HG03025 (cell line): ENCODE measurements around the gene PPM1H.
"Not testable (repeated sequence)": the region's sequence is repeated elsewhere in the genome, so short reads cannot be mapped to it uniquely, and the experiment has no call there.

Source experiments
- ATAC-seq: cut with Tn5 transposase; IDR thresholded peaks from one replicate; pipeline ENCODE4 v1.9.1; 2021; ENCODE audit warnings: mild to moderate bottlenecking, moderate library complexity; ENCODE audit not compliant: unreplicated experiment, low FRiP score

Gene PPM1H

DNA sequence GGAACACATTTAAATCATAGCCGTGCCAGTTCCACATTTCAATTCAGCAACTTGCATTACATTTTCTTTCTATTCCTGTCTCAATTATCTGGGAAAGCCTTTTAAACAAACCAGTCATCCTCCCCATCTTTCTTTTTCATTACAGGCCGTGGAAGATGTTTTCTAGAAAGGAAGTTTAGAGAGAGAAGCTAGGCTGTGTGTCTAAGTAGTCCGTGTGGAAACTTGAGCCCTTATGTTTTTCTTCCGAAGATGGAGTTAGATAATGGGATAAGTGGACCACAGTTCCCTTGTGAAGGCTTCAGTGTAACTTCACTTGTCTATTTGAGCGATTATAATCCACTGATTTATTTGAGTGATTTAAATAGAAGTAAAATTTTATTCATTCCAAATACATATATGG, 12.4 kb upstream of the PPM1H start:
- no peak for ATAC-seq

DNA sequence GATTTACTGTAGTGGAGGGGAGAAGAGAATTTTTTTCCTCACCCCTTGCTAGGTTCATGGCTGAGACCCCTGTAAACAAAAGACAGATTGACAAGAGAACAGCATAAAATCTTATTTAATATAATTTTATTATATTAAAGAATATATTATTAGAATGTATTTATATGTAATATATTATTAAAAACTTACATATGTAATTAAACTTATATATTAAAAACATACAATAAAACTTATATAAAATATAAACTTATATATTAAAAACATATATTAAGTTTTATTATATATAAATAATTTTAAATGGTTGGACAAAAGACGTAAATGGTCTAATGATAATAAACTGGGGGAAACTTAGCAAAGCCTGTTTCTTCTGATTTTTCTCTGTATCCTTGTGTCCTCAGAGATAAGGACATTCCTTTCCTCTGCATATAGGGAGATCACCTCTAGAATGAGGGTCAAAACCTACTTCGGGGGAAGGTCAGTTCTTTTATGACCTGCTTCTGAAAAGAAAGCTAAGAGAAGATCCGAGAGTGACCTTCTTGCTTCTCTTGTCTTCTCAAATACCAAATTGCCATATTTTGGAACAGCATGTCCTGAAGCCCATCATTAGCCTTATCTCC, 8.9 kb upstream of the PPM1H start:
- no peak for ATAC-seq

DNA sequence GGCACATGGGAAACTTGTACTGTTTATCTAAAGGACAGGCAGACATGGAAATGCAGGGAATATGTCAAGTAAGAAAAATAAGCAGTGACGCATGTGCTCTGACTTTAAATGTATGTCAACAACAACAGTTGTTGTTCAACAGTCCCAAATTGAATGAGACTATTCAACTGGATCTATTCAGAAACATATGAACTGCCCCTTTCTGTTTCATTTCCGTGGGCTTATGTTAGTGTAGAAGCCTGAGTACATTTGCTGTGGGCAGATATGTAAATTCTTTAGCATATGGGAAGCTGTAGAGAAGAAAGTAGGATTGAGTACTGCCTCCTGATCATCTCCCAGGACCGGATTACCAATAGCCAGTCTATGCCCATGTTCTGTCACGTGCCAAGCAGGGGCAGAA, 7.4 kb upstream of the PPM1H start:
- ATAC-seq: not testable (repeated sequence)

DNA sequence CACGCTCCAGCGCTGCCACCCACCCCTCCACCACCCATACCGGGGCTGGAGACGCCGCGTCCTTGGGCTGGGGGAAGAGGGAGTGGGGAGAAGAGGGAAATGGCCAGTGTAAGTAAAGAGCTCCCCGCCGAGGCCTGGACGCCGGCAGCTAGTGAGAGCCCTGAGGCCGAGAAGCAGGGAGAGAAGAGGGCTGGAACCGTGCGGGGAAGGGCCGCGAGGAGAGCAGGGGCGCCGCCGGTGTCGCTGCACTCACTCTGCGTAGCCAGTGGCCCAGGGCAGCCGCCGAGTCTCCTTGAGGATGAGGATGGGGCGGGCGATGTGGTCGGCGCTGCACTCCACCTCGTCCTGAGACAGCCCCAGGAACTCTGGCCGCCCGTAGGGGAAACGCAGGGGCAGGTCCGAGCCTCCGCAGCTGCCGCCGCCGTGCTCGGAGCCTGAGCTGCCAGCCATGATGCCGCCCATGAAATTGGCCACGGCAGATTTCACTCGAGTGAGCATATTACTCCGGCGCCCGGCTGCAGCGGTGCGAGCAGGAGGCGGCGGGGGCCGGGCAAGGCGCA, 631 bp downstream of the PPM1H start:
- ATAC-seq: peak; percentile 41

DNA sequence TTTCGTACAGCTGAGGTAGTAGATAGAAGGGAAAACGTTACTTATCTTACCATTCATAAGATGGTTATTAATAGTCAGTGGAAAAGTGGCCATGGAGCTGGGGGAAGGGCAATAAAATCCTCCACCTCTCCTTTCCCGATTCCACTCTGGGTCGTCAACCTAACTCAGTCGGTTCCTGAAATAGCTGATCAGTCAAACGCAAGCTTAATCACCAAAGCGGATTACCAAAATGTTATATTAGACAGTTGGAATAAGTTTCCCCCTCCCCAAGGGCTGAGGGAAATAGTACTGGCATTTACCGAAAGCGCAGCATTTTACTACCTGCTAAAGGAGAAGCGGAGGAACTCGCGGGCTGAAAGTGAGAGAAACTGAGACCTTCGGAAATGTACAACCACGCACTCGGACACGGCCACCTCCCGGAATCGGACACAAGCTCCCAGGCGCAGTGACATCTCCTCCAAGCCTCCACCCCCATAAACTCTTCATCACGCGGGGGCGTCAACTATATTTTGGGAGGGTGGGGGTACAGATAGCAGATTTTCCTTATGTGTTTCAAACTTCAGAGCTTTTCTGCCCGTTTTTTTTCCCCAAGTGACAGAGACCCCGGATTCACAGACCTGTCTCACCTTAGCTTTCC, 1.2 kb downstream of the PPM1H start:
- no peak for ATAC-seq

DNA sequence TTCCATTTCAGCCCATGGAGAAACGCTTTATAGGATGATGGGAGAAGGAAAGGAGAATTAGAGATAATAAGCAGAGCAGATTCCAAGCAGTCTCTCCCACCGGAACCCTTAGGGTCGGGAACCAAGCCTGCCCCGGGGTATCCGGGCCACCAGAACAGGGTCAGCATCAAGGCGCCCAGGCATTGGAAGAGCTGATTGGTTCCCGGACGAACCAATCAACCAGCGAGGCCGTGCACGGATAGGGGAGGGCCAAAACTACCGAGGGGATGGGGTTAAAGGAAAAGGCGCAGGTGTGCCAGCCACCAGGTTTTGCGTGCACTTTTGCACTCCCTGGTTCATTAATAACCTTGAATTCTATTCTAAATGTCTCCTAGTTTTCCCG, 1.7 kb downstream of the PPM1H start:
- ATAC-seq: no peak

DNA sequence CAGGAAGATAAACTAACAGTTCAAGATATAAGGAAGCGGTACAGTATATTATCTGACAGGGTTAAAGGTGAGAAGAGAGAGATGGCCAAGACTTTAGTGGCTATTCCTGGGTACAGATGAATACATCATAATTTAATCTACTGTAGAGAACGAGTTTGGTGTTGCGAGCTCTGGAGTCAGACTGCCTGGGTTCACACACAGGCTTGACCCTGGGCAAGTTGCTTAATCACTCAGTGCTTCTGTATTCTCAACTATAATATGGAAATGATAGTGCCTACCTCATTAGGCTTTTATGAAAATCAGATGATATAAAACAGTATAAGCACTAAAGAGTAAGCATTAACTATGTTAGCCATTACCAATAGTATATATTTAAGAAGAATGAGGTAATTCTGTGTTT, 3.5 kb downstream of the PPM1H start:
- ATAC-seq: no peak

DNA sequence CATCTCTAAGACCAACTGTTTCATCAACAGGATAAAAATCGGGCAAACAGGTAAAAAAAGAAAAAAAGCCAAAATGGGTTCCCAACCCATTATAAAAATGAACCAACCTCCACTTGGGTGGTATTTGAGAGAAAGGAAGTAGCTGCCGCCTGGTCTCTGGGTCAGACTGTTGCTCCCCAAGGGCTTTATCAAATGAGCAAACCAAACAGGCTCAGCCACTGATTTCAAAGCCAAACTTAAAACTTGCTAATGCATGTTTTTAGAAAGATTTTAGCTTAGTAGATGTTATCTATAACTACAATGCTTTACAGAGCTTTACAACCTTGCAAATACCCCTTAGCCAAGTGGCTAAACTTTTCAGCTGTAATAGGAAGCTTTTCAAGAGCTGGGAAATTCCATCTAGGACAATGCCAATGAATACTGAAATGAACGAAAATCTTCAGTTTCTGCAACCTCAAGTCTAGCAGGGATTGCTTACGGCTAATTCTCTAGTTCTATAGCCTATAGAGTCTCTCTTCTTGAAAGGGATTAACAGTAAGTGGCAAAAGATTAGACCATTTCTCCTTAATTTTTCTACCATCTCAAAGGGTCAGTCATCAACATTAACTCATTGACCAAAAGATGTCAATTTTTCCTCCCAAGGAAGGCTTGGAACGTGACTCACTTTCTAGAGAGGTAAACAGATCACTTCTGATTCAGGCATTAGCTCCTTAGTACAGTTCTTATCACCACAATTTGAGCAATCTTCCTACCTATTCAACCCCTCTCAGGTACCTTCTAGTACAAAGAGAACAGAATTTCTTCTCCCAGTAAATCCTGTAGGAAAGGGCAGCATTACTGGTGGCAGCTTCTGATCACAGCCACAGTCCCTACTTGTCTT, 4.2 kb downstream of the PPM1H start:
- no peak for ATAC-seq

DNA sequence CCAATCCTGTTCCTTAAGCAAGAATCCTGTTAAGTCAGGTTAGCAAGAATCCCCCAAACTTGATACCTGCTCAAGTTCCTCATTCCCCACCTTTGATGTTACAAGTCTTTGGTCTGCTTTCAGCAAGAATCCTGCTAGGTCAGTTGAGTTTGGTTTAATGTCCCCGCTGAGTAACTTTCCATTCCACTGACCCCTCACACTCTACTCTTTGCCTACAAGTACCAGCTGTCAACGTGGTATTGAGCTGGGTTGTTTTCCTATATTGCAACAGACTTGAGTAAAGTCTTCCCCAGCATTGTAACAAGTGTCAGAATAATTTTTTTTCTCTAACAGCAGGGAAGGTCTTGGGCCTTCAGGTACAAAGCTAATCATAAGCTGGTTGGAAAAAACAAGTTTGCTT, 6.3 kb downstream of the PPM1H start:
- no peak for ATAC-seq

DNA sequence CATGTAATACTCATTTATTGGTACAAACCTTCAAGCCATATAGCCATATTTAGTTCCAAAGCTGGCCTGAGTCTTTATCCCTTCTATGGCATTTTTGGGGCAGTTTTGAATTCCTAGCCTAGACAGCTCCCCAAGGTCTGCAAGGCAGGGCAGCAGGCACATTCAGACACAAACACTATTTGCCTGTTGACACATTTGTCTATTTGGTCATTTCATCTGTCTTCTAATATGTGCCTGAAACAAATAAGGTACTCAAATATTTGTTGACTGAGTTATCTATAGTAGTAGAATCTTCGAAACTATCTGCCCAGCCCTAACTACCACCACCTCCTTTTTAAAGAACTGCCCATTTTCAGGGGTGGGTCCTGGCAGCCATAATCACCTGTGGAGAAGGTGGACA, 9.3 kb downstream of the PPM1H start:
- no peak for ATAC-seq

DNA sequence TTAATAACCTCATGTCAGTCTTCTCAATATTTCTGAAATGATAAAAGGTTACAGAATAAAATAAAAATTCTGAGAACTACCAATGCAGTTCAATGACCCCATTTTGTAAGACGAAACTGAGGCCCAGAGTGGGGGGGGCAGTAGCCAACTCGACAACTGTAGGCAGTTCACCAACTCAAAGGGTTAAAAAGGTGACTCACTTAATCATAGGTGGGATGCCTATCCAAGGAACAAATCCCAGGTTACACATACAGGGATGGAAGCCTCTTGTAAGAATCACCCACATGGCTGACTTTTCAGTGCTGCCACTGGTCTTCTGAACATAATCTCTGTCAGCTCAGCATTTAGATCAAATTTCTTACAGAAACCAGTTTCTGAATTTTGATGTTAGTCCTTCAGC, 10.9 kb downstream of the PPM1H start:
- no peak for ATAC-seq

DNA sequence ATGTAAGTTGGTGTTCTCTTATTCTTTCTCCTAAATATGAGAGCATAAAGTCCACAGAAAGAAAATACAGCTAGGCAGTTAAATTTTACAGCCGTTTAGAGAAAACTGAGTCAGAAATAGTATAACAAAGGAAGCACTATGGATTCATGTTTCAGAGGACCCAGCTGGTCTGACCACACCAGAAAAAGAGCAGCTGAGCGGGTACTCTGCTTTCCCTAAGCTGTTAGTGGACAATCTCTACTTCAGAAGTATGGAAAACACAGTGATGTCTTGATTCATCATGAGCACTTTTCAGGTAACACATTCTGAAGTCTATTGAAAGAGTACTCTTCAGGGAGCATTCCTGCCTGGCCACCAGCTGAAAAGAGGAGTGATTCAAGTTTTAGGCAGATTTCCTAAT, 12.4 kb downstream of the PPM1H start:
- no peak for ATAC-seq

DNA sequence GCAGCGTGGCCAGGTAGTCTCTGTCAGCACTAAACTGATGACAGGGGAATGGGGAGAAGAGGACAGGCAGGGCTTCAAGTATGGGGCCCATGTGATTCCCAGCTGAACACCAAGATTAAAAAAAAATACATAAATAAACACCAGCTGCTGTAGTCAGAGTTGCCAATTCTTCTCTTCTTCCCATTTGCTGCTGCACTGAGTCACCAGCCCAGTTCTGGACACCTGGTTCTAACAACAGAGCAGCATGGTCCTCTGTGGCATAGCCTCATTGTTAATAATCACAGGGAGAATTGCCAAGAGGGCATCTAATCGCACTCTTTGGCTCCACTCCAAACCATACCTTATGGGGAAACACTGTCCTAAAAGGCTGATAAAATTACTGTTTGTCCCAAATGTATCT, 15.1 kb downstream of the PPM1H start:
- ATAC-seq: no peak

DNA sequence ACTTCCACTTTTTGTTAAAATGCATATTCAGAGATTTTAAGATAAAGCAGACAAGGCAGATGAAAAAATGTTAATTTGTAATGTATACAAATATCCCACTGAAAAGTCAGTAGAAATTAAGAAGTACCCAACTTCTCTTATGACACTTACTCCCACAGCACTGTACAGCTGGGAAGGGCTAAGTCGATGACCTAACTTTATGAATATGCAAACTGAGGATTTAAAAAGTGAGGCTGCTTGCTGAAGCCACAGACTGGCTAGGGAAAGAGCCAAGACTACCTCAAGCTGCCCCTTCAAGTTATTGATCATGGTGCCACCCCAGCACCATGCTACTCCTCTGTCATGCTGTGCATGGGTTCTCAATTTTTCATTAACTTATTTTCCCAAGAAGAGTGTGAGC, 17.0 kb downstream of the PPM1H start:
- no peak for ATAC-seq

DNA sequence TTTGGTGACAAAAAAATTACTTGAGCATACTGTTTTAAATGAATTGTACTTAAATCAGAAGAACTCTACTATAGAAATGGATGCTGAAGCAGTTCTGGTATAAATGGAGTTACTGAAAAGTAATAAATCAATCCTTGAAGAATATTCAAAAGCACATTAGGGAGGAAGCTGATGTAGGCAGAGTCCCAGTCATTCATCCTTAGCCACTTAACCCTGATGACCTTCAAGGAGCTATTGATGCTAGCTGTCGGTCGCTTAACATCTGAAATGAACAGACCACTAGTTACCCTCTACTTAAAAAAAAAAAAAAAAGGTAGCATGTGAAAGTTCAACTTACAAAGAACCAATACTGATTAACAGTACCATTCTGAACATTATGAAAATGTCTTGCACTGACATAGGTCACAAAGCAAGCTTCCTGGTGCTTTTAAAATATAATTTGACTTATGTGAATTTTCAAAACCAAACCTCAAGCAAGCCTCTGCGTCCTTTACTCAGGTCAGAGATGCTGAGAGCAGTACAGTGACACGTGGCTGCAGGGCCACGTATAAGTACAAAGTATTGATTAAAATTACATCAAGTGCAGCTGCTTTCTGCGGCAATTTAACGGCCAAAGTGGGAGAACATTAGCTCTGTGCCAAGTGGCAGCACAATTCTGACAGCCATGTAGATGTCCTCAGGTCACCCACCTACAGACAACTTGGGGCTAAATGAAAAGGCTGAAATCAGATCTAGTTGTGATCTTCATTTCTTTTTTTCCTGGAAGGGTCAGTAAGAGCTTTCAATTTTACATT, 18.1 kb downstream of the PPM1H start:
- ATAC-seq: no peak

DNA sequence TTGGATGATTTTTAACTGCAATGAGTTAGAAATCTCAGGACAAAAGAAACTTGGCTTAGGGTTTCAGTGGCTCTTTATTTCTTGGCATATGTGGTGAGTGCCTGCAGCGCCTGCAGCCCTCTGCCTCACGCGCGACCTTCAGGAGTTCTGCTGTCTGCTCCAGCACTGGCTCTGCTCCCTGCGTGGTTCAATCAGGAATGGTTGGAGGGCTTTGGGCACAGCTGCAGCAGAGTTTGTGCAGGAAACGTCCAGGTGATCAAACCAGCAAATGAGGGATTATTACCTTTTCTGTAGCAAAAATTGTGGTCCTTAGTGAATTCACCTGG, 19.8 kb downstream of the PPM1H start:
- ATAC-seq: no peak

DNA sequence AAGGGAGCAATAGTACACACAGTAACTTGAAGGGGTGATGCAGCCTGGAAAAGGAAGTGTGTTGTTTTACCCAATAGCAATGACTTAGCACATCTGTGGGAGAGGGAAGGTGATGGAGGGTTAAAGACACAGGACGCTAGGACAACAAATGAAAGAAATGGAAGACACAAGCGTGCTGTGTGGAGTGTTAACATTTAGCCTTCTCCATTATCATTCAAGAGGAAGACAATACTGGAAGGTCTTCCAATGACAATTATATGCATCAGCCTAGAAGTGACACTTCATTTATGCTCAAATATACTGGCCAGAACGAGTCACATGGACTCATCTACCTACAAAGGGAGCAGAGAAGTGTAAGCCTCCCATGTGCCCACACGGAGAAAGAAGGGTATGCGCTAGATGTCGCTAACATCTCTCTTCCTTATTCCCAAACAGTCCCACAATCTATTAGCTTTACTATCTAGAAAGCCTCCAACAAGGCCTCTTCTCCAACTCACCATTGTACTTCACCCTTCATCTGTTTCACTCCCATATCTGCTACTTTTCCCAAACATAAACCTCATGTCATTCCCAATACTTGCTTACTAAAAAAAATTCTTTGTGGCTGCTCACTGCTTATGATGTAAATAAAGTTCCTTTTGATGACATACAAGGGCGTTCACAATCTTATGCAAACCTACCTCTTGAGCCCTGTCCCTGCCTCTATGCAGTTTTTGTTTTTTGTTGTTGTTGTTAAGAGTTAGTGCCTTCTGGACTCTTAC, 20.3 kb downstream of the PPM1H start:
- no peak for ATAC-seq

DNA sequence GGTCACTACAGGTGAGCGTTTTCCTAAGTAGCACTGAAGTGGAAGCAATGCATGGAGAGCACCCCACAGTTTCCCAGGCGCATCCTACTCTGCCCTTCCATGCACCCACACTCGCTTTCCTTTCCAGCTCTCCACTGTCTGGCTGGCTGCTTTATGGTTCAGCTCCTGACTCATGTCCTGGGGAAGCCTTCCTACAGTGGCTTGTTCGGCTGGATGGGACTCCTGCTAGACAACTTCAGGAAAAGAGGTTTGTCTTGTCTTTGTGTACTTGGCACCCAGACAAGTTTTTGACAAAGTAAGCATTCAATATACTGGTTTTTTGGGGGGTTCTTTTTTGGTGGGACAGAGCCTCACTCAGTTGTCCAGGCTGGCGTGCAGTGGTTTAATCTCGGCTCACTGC, 21.6 kb downstream of the PPM1H start:
- no peak for ATAC-seq

DNA sequence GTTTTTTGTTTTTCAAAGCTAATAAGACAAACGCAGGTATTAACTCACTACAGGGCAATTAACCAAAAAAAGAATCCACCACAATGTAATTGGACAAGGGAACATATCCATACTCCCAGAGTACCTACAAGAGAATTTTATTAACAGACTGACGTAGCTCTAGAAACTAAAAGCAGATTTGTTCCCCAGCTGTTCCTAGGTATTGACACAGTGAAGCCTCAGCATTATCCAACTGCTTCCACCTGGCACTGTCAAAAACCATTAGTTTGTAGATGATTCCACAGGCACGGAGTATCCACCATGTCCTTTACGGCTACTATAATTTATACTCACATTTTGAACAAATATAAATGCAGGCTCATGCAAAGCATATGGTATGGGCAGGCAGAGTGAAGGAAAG, 22.3 kb downstream of the PPM1H start:
- no peak for ATAC-seq

DNA sequence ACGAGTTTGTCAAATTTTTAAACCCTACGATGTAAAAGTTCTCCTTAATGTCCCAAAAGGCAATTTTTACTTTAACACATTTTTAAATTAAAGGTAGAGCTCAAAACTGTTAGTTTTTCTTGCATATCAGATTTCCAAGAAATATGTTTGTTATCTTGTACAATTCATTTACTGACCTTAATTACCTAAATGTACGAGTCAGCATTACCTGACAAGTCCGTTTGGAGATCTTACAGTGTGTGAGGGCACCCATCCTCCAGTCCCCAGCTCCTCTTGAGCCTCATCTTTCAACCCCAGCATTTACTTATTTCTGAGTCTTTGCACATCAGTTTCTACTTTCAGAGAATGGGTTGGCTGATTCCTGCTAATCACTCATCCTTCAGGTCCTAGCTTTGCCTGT, 23.7 kb downstream of the PPM1H start:
- ATAC-seq: no peak
